Activated naive CD4-positive, alpha-beta T cell treated with anti-CD3 and anti-CD28 coated beads for 36 hours (primary cell): ENCODE measurements around the gene BLVRB. TPM values are rescaled to one million over a fixed set of nuclear protein-coding genes. Genes with fewer than 3 reads are reported as not detected.
"Not testable (repeated sequence)": the region's sequence is repeated elsewhere in the genome, so short reads cannot be mapped to it uniquely, and the experiment has no call there.

Source experiments
- CTCF ChIA-PET: fragments of 350-600 bp; sonication (Branson Sonifier 250); formaldehyde crosslinking; loops from one replicate; lab custom pipeline; 2021; ENCODE audit warnings: antibody characterized with exemption; lab: Charles Lee
- DNase-seq: peaks from one replicate; pipeline ENCODE4 v3.0.0-alpha.2; 2020
- H3K27ac Mint-ChIP-seq: one replicate; pipeline ENCODE4 v1.8.0; 2021; ENCODE audit warnings: mild to moderate bottlenecking, mixed read lengths
- H3K27me3 Mint-ChIP-seq: one replicate; pipeline ENCODE4 v1.8.0; 2021; ENCODE audit warnings: low read depth, mixed read lengths
- H3K36me3 Mint-ChIP-seq: one replicate; pipeline ENCODE4 v1.8.0; 2021; ENCODE audit warnings: low read depth, mixed read lengths
- H3K4me1 Mint-ChIP-seq: one replicate; pipeline ENCODE4 v1.8.0; 2021; ENCODE audit warnings: low read depth, mixed read lengths
- H3K4me3 Mint-ChIP-seq: one replicate; pipeline ENCODE4 v1.8.0; 2021; ENCODE audit warnings: mild to moderate bottlenecking, moderate library complexity, mixed read lengths
- H3K9me3 Mint-ChIP-seq: one replicate; pipeline ENCODE4 v1.8.0; 2021; ENCODE audit warnings: mixed read lengths
- intact Hi-C: fragments of 100-400 bp; cut with micrococcal nuclease; formaldehyde crosslinking; loops from one replicate; pipeline ENCODE4 v1.15.1; 2023
- total RNA-seq, 2 experiments: library from RNA; stranded (reverse); gene quantifications; one replicate each; pipeline ENCODE4 v1.2.3, GENCODE V29; 2021

BLVRB gene
- total RNA-seq, 2 experiments from 2014 or later = 29.4 to 30.2 TPM

- intact Hi-C loops, H3K27me3 Mint-ChIP-seq, H3K27ac Mint-ChIP-seq, H3K4me3 Mint-ChIP-seq, H3K36me3 Mint-ChIP-seq, DNase-seq, H3K4me1 Mint-ChIP-seq, H3K9me3 Mint-ChIP-seq: not testable (repeated sequence)
- CTCF ChIA-PET = interaction anchor here (0.5 to 2.4 kb wide), 2 partner anchors 12 to 103 kb away, joined by 5 to 10 read pairs; no protein-coding TSS in a partner anchor
These were observed 57.0 kb downstream of the BLVRB start for GRCh38 chr19:40408598-40408925.

- Mint-ChIP-seq H3K4me3 (no peak overlapping the region), H3K4me1 (peaks cover 8% of the 10 kb centered on the region), H3K27ac (no peak overlapping the region), H3K36me3 (no peaks in the 10 kb centered on the region), H3K27me3 (no peaks in the 10 kb centered on the region), H3K9me3 (no peaks in the 10 kb centered on the region)
- intact Hi-C loops = no loop called here
- DNase-seq = no peak
- CTCF ChIA-PET = interaction anchor here (0.5 to 2.4 kb wide), 3 partner anchors 13 to 103 kb away, joined by 3 to 10 read pairs (median 5); no protein-coding TSS in a partner anchor
These were observed 57.6 kb downstream of the BLVRB start for GRCh38 chr19:40407714-40408597.

- no peaks in the 10 kb centered on the region for H3K27me3 Mint-ChIP-seq
- H3K36me3 Mint-ChIP-seq = no peaks in the 10 kb centered on the region
- DNase-seq = peak; percentile 91
- H3K27ac Mint-ChIP-seq = peak overlapping the region; percentile 65
- no peaks in the 10 kb centered on the region for H3K9me3 Mint-ChIP-seq
- peaks cover 13% of the 10 kb centered on the region for H3K4me1 Mint-ChIP-seq
- CTCF ChIA-PET = interaction anchor here (0.6 to 1.6 kb wide), 6 partner anchors 16 to 193 kb away, joined by 3 to 5 read pairs (median 3); no protein-coding TSS in a partner anchor
- intact Hi-C loops = loop anchor here (1.0 kb wide), 2 partner anchors 55 to 118 kb away; partner anchors contain the start of genes AKT2, C19orf47 and PLD3
- H3K4me3 Mint-ChIP-seq = peak overlapping the region; percentile 83
These were observed 62.1 kb downstream of the BLVRB start for GRCh38 chr19:40403262-40403984.

- DNase-seq = no peak
- intact Hi-C loops = no loop called here
- Mint-ChIP-seq H3K27ac (no peak overlapping the region), H3K36me3 (no peaks in the 10 kb centered on the region), H3K4me3 (no peak overlapping the region), H3K4me1 (peaks cover 15% of the 10 kb centered on the region), H3K9me3 (no peaks in the 10 kb centered on the region), H3K27me3 (no peaks in the 10 kb centered on the region)
- CTCF ChIA-PET = no interaction called here
These were observed 65.0 kb downstream of the BLVRB start for GRCh38 chr19:40400559-40400958.

DNA sequence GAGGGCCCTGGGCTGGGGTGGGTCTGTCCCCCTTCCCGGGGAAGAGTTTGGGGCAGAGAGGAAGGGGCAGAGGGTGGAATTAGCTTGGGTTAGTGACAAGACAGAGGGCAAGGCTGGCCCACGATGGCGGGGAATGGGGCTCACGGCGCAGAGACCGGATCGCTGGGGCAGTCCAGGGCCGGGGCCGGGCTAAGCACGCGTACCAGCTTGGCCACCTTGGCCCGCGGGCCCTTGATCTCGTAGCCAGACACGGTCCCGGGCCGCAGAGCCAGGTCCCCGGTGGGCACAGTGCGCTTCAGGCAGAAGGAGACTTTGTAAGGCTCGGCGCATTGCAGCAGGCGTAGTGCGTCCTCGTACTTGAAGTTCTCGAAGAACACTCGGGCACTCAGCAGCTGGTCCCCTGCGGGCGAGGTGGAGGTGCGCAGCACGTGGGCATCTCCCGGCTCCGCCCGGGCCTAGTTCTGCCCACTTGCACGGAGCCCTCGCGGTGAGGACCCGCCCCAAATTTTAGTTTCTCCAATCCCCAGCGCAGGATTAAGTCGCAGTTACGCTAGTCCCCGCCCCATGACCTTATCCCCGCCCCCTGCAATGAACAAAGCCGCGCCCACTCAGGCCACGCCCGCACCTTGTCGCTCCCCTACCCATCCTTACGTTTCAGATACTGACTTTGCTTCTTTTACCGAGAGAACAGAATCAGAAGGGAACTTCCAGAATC, 67.0 kb downstream of the BLVRB start:
- intact Hi-C loops = no loop called here
- H3K36me3 Mint-ChIP-seq = no peaks in the 10 kb centered on the region
- DNase-seq = peak; percentile 78
- H3K27me3 Mint-ChIP-seq = no peaks in the 10 kb centered on the region
- CTCF ChIA-PET = no interaction called here
- H3K9me3 Mint-ChIP-seq = no peaks in the 10 kb centered on the region
- no peak overlapping the region for H3K4me3 Mint-ChIP-seq
- no peak overlapping the region for H3K27ac Mint-ChIP-seq
- peaks cover 14% of the 10 kb centered on the region for H3K4me1 Mint-ChIP-seq

Other genes starting within 250 kb of the BLVRB start
- gene TTC9B, start 247.4 kb downstream of the BLVRB start, total RNA-seq = not detected
- not detected for gene CCNP, start 239.1 kb downstream of the BLVRB start, total RNA-seq
- gene AKT2, start 180.4 kb downstream of the BLVRB start, total RNA-seq = 100 to 1,000 TPM; 152 to 159 TPM
- 10 to 100 TPM; 13.5 to 14.6 TPM for gene C19orf47, start 117.3 kb downstream of the BLVRB start, total RNA-seq
- gene PLD3, start 117.0 kb downstream of the BLVRB start, total RNA-seq = 10 to 100 TPM; 57.6 to 58.2 TPM
- gene HIPK4, start 75.6 kb downstream of the BLVRB start, total RNA-seq = not detected
- 1 to 10 TPM; 1.5 TPM for gene PRX, start 52.4 kb downstream of the BLVRB start, total RNA-seq
- gene SERTAD1, start 39.8 kb downstream of the BLVRB start, total RNA-seq = 1 to 10 TPM; 8.8 to 9.2 TPM
- gene SERTAD3, start 21.4 kb downstream of the BLVRB start, total RNA-seq = 1 to 10 TPM; 3.8 to 7.3 TPM
- gene SPTBN4, start 1.3 kb upstream of the BLVRB start, total RNA-seq = 1 to 10 TPM in 1 of 2 experiments, under 1 TPM in 1; 0.91 to 1.1 TPM
- gene SHKBP1, start 111.1 kb upstream of the BLVRB start, total RNA-seq = 10 to 100 TPM; 90.1 to 99.4 TPM
- 100 to 1,000 TPM; 147 to 153 TPM for gene LTBP4, start 135.6 kb upstream of the BLVRB start, total RNA-seq
- gene NUMBL, start 224.9 kb upstream of the BLVRB start, total RNA-seq = 1 to 10 TPM; 6.2 to 9.2 TPM